ENCODE results near the gene HTT.

HTT gene

DNA sequence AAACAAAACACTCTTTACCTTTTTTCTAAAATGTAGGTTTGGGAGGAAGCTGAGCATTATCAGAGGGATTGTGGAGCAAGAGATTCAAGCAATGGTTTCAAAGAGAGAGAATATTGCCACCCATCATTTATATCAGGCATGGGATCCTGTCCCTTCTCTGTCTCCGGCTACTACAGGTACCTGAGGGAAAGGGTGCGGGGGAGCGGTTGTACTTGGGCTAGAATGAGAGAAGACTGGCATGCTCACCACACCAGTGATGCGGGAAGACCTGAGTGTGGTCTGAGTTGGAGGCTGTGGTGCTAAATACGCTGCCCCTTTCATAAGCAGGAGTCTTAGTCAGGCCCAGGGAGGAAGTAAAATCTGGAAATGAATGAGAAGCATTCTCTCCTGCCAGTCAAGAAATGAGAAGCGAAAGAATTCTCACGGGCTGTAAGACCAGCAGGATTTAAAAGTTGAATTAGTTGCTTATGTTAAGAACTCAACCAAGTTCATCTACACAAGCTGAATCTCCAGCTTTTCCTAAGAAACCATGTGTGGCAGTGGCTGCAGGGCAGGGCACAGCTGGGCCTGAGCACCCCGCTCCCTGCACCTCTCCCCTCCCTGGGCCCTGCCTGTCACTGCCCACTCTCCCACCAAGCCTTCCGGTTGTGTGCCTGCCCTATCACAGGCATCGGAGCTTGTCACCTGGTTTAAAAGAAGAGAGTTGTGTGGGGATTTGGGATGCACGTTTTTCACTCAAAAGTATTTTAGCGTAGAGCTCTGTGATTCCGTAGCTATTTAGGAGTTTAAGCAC lies 149.7 kb downstream of the HTT start:
- DNase-seq = no peak

DNA sequence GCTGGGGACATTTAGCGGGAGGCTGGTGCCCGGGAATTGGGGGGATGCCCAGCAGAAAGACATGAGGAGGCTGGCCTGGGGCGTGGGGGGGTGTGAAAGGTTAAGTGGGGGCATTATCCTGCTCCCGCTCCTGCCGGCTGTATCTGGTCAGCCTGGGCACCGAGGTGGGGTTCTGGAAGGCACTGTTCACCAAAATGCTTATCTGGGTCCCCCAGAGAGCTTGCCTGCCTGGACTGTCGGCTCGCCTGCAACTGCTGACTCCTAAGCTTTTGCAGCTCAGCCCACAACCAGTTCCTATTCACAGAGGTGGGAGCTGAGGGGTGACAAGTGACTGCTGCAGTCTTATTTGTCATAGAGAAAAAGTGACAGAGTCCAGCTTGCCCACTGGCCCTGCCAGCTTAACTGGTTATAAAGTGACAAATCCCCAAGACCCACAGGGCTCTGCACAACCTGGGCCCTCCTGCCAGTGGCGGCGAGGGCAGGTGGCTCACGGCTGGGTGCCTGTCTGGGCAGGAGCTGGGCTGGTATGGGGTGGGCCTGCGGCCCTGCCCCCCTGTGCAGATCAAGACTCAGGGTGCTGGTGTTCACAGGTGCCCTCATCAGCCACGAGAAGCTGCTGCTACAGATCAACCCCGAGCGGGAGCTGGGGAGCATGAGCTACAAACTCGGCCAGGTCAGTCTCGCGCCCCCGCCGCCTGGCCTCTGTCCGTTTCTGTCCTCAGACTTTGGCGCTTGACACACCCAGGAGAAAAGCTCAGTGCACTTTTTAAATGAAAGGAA lies 150.8 kb downstream of the HTT start:
- no peak for DNase-seq

DNA sequence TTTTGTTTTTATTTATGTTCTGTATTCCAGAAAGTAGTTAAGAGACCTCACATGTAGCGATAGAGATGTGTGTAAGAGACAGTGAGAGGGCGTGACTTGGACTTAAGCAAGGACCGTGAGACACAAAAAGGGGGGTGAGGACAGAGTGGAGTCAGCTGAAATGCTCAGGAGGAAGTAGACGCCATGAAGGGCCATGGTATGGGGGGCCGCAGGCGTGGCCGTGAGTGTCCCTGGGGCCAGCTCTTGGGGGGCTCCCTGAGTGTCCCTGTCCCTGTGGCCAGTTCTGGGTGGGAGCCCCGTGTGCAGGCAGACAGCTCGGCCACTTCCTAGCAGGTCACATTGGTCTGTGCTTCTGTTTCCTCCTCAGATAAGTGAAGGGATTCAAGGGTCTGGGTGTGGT lies 151.5 kb downstream of the HTT start:
- no peak for DNase-seq

DNA sequence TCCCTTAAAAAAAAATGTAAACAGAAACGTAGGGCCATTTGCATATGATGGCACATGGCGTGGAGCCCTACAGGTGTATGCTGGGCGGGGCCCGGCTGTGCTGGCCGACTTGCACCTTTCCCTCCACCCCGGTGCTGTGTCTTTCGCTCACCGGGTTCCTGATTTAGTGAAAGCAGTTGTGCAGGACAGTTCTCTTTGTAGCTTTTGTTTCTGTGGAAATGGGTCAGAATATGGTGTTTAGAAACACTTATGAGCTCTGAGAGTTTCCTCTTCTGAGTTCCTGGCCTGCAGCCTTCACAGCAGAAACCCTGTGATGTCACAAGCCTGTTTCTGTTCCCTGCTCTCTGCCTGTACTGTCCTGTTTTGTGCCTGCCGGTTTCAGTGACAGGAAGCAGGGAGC lies 152.0 kb downstream of the HTT start:
- DNase-seq = peak in 1 of 2 donors; percentile 44

DNA sequence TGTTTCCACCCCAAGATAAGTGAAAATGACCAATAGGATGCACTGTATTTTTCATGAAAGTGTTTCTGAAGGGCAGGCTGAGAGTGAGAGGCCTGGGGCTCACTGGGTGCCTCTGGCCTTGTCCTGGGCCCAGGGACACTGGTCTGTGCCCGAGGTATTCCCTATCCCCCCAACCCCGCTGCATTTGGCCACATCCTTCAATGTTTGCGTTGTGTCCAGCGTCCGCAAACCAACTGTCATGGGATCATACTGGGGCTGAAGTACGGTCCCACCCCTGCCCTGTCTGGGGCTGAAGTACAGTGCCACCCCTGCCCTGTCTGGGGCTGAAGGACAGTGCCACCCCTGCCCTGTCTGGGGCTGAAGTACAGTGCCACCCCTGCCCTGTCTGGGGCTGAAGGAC lies 152.5 kb downstream of the HTT start:
- DNase-seq = no peak

DNA sequence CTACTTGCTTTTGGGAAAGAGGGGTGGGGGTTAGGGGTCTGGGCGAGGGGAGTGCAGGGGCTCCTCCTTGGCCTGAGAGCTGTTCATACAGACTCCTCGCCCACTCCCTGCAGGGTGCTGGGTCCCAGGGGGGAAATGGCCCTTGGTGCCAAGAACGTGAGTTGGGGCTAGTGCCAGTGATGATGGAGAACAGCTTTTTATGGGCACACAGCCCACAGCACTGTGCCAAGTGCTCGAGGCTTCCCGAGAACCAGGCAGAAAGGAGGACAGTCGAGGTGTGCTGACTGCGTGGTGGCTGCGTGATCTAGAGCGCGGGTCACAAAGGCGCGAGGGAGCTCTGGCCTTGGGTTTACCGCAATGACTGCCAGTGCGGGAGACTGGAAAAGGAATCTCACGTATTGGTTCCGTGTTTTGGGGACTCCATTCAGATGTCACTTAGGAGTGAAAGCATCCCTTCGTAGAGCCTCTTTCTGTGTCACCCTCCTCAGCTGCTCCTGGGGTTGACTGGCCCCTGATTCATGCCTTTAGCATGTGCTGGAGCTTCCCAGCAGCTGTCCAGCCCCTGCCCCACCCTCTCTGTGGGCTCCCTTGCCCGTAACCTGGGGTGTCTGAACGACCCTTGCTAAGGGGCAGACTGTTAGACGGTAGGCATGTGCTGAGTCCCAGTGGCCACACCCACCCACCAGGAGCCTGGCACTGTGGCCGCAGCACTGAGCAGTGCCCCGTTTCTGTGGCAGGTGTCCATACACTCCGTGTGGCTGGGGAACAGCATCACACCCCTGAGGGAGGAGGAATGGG lies 153.6 kb downstream of the HTT start:
- no peak for DNase-seq

DNA sequence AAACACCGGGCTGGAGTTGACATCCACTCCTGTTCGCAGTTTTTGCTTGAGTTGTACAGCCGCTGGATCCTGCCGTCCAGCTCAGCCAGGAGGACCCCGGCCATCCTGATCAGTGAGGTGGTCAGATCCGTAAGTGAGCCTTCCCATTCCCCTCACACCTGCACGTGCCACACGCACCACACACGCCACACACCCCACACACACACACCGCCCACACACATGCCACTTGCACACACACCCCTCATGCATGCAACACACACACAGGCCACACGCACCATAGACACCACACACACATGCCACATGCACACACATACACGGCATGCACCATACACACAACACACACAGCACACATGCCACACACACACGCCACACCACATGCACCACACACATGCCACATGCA lies 154.4 kb downstream of the HTT start:
- DNase-seq = no peak

DNA sequence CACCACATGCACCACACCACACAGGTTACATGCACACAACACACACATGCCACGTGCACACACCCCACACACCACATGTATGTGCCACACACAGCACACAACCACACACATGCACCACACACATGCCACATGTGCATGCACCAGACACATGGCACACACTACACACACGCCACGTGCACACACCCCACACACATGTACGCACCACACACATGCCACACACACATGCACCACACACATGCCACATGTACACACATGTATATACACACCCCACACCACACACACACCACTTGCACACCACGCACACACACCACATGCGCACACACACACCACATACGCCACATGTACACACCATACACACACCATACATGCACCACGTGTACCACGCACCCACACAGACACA lies 154.8 kb downstream of the HTT start:
- DNase-seq = no peak

DNA sequence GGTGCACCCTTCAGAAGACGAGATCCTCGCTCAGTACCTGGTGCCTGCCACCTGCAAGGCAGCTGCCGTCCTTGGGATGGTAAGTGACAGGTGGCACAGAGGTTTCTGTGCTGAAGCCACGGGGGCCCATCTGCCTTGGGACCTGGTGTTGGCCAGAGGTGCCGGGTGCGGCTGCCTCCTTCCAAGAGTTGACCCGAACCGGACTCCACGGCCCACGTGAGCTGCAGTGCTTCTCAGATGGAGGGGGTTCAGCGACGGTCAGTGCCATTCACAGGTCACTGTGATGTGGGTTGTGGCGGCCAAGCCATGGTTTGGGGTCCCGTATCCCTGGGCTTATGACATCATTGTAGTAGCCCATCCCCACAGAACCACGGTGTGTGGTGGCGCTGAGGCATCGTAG lies 155.5 kb downstream of the HTT start:
- DNase-seq = no peak

DNA sequence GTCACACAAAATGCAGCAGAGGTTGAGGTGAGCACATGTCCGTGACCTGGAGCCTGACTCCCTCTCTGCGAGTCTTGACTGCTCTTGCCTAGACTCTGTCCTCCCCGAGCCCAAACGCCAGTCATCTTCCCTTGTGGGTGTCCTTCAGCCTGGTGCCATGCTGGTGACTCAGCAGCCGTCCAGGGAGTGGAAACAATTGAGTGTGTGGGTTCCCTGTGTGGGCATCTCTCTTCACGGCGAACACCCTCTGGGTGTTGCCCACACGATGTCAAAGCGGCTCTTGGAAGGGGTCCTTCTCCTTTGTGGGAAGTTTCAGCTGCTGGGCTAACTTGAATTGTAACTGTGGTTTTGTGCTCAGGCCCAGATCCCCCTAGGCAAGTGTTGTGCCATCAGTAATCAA lies 157.0 kb downstream of the HTT start:
- DNase-seq = no peak

DNA sequence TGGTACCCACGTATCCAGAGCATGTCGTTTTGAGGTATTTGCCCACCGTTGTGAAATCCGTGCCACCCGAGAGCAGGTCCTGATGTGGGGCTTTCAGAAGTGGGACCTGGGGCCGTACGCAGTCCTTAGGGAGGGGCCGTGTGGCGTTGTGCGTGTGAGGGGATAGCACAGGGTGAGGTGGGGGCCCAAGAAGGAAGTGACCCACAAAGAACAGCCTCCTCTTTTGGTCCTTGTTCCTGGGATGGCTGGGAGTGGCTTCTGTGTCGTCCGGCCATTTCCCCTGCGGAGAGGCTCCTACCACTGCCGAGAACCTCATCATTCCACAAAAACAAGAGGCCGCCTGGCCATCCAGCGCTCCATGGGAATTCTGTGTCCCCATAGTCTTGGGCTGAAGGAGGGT lies 157.5 kb downstream of the HTT start:
- no peak for DNase-seq

DNA sequence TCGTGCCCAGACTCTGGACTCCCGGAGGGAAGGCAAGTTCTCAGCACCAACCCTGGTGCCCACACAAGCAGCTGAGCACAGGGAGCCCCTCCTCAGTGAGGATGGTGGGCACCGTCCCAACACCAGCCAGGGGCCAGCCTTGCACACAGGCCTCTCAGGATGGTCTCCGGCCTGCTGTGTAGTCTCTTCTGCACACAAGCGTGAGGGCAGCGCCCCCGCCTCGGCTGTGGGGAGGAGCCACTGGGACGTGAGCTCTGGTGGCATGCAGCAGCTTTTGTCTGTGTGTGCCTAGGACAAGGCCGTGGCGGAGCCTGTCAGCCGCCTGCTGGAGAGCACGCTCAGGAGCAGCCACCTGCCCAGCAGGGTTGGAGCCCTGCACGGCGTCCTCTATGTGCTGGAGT lies 158.4 kb downstream of the HTT start:
- no peak for DNase-seq

DNA sequence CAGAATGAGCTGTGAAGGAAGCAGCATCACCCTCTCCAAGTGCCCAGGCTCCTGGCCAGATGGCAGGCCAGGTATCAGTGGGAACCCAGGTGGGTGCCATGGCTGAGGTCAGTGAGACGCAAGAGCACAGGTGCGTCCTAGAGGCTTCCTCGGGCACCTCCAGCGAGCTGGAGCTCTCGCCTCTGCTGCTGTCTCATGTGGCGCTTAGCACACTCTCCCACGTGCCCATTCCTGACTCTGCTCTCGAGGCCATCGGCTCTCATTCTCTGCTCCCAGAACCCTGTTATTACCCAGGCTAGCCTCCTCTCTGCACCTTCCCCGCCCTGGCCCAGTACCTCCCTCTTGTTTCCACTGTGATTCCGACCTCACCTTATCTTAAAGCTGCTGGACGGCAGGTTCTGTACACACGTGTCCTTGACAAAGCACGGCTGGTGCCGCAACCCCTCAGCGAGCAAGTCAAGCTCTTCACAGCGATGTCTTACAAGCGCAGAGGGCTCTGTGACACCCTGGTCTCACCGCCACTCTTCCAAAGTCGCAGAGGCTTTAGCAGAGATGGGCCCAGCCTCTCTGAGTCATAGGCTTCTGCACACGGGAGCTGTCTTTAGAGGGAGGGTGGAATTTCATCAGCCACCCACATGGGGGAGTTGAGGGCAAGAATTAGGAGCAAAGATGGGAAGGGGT lies 159.1 kb downstream of the HTT start:
- no peak for DNase-seq

DNA sequence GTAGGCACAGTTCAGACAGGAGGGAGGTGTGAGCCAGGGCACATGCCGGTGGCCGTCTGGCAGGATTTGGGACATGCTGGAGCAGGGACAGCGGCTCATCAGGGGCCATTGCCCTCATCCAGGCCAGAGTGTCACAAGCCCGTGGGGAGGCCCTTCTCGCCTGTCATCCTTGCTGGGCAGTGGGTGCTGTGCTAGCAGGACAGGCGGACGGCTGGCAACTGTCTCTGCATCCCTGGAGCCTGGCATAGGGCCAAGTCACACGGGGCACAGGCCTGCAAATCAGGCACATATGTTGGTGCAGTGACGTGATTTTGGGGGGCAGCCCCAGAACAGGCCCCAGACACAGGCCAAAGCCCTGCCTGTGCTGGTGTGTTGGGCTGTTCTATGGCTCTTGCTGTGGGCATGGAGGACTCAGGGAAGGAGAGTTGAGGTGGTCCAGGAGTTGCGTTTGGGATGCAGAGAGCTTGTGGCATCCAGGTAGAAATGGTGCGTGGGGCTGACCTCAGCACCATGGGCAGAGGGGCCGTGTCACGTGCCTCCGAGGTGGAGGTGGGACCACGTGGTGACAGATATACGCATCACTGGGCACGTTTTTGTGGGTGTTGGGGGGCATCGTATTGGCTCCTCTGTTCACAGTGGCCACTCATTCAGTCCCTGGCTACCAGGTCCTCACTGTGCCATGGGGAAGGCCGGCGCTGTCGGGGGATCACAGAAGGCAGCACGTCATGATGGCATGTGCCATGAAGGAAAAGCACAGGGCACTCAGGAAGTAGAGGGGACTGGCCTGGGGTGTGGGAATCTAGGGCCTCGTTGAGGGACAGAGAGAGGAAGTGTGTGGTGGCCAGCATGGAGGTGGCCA lies 159.9 kb downstream of the HTT start:
- DNase-seq = no peak

DNA sequence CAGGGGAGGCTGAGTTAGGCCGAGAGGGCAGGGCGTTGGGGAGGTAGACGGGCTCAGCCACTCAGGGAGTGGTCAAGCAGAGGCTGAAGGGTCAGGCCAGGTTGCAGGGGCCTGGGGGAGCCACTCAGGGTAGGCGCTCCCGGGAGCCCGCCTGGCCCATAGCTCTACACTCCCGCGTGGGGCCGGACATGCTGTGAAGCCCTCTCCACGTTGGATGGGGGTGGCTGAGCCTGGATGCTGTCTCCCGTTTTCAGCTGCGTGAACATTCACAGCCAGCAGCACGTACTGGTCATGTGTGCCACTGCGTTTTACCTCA lies 160.5 kb downstream of the HTT start:
- no peak for DNase-seq

DNA sequence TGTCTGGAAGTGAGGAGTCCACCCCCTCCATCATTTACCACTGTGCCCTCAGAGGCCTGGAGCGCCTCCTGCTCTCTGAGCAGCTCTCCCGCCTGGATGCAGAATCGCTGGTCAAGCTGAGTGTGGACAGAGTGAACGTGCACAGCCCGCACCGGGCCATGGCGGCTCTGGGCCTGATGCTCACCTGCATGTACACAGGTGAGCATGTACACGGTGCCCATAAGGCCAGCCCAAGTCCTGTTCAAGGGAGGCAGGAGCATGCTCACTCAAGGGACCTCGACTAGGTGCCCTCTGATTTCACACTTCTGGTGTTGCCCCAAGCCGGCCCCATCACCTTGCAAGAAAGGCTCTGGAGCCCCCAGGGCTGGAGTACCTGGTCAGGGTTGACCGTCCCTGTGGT lies 161.1 kb downstream of the HTT start:
- no peak for DNase-seq

DNA sequence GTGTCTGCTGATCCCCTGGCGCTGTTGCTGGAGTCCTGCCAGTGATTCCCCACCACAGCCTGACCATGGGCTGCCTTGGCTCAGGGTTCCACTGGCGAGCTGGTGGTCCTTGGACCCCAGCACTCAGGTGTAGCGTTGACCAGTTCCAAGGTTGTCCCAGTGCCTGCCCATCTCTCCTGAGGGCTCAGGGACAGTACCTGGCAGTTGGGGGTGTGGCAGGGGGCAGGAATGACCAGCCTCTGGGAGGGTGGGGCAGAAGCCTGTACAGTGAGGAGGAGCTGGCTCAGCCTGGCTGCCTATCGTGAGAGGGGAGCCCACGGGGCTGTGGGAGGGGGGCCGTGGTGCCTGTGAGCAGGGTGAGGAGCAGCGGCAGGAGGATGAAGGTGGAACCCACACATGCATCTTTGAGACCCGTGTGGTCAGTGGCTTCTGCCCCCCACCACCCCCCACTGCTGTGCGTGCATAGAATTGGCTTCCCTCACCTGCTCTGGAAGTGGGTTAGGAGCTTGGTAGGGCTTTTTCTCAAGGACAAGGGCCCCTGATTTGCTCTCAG lies 161.9 kb downstream of the HTT start:
- no peak for DNase-seq

DNA sequence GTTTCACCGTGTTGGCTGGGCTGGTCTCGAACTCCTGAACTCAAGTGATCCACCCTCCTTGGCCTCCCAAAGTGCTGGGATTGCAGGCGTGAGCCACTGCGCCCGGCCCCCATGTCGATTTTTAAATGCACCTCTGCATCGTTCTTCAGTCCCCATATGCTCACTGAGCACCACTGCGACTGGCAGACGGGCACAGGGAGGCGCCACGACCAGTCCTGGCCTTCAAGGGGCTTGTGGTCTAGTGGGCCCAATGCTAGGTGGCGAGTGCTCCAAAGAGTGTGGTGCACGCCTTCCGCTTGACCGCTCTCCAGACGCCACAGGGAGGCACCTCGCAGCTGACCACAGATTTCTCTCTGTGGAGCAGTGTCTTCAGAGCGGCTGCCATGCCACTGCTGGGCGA lies 162.8 kb downstream of the HTT start:
- DNase-seq = no peak

DNA sequence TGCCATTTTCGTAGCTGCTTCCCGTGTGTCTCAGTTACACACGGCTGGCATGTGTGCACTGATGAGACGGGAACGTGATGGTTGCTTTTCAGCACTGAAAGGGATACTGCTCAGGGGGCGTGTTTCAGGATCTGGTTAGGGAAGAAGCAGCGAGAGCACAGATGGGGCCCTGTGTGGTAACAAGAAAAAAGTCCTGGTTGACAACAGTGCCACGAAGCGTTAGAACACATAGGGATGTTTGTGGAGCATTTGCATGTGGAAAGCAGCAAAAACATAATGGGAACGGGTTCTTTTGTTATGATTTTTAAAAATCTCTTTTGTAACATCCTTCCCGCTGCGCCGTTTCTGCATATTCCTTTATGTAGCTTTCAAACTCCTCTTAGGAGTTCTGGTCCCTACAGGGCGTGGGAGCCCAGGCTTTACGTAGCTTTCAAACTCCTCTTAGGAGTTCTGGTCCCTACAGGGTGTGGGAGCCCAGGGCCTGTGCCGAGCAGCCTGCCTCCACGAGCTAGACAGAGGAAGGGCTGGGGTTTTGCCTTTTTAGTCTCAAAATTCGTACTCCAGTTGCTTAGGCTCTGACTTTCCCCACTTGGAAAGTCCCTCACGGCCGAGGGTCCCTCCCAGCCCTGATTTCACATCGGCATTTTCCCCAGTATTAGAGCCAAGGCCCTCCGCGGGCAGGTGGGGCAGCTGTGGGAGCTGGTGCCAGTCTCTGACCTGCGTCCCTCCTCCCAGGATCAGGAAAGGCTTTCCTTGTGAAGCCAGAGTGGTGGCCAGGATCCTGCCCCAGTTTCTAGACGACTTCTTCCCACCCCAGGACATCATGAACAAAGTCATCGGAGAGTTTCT lies 163.5 kb downstream of the HTT start:
- no peak for DNase-seq

DNA sequence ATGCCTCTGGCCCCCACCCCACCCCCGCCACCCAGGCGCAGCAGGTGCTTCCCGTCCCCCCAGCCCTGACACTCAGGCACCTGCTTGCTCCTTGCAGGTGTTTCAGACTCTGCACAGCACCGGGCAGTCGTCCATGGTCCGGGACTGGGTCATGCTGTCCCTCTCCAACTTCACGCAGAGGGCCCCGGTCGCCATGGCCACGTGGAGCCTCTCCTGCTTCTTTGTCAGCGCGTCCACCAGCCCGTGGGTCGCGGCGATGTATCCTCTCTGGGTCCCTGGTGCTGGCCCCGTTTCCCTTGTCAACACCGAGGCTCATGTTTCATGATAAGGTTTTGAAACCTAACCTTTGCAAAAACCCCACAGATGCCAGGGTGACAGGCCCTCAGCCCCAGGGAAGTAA lies 164.2 kb downstream of the HTT start:
- no peak for DNase-seq

DNA sequence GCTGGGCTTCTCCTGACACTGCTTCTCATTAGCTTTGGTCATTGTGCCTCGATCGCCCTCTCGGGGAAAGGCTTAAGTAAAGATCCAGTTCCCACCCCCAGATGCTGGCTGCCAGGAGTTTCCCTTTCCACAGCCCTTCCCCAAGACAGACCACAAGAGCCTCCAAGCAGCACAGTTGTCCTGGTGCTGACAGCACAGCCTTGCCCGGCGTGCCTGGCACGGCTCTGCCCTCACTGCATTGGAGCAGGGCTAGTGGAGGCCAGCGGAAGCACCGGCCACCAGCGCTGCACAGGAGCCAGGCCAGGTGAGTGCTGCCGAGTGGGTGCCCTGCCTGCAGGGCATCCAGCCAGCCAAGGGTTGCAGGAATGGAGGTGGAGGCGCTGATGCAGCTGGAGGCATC lies 164.8 kb downstream of the HTT start:
- no peak for DNase-seq

Measured in hippocampal formation (tissue), 2 donors.